ENCODE data around the gene CYP4V2.
"Not testable (repeated sequence)": the region's sequence is repeated elsewhere in the genome, so short reads cannot be mapped to it uniquely, and the experiment has no call there.

CYP4V2 gene

DNA sequence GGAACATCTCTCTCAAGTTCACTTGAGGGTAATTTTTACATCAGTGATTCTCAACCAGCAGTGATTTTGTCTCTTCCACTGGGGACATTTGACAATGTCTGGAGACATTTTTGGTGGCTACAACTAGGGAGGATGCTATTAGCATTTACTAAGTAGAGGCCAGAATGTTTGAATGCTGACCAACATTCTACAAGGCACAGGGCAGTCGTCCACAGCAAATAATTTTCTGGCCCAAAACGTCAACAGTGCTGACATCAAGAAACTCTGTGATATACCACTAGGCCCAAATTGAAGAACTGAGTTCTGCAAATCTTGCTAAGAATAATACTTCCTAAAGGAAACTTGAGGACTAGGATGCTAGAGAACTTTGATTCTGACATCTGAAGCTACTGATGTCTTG, 43.0 kb downstream of the CYP4V2 start:
- DNase-seq (ENCODE audit: low spot score) = no peak

- no peak for DNase-seq (ENCODE audit: low spot score)
These were observed 44.8 kb downstream of the CYP4V2 start for GRCh38 chr4:186236126-186236525.

DNA sequence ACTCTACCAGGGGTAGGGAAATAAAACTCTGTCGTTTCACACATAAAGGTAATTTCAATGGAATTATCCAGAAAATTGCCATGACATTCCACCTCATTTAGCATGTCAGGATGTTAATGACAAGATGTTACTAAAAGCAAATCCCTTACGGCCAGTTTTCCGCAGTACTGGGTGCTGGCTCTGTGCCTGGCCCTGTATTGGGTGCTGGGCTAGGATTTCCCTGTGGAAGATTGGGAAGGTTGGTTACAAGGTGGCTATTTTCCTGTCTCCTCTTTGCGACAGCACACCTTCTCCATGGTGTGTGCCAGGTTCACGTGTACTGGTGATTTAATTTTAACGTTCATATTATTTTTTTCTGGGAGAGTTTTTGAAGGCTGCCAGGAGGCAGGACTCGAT, 49.1 kb downstream of the CYP4V2 start:
- DNase-seq (ENCODE audit: low spot score) = no peak

DNA sequence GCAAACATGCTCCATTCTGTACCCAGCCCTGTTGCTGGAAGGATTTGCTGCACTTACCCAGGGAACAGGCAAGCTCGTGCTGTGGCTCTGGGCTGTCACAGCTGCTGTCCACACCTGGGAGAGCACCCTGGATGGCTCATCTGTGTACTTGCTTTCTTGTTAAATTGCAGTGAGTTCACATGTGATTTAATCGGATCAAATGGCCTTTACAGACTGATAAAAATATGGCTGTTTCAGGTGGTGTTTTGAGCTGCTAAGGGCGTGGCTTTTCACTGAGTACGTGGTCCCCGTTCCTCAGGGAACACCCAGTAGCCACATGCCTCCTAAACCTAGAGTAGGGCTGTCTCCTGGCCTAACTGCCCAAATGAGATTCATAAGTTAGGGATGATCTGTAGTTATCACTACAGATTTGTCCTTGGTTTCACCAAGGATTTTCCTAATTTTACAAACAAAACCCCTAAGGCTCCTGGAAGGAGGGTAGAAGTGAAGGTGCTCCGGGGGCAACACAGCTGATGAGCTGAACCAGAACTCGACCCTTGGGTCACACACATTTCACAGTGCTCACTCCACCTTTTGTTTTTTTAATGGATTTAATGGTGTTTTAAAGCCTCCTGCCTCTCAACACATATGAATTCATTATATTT, 49.6 kb downstream of the CYP4V2 start:
- DNase-seq (ENCODE audit: low spot score) = no peak

GRCh38 chr4:186241616-186242015, 50.2 kb downstream of the CYP4V2 start:
- DNase-seq (ENCODE audit: low spot score) = no peak

DNA sequence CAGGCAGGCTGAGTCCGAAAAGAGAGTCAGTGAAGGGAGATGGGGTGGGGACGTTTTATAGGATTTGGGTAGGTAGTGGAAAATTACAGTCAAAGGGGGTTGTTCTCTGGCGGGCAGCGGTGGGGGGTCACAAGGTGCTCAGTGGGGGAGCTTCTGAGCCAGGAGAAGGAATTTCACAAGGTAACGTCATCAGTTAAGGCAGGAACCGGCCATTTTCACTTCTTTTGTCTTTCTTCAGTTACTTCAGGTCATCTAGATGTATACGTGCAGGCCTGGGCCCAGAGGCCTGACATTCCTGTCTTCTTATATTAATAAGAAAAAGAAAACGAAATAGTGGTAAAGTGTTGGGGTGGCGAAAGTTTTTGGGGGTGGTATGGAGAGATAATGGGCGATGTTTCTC, 50.7 kb downstream of the CYP4V2 start:
- not testable (repeated sequence) for DNase-seq (ENCODE audit: low spot score)

DNA sequence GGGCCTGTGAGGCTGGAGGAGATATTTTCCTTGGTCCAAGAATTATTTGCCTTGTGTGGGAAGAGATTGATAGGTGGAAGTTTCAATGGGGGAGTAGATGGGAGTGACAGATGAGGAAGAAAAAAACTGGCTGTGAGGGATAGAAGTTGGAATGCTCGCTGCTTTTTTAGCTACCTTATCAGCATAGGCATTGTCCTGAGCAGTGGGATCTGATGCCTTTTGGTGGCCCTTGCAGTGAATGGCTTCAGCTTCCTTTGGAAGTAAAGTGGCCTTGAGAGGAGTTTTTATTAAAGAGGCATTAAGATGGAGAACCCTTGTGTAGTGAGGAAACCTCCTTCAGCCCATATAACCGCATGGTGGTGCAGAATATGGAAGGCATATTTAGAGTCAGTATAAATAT, 52.0 kb downstream of the CYP4V2 start:
- no peak for DNase-seq (ENCODE audit: low spot score)

DNA sequence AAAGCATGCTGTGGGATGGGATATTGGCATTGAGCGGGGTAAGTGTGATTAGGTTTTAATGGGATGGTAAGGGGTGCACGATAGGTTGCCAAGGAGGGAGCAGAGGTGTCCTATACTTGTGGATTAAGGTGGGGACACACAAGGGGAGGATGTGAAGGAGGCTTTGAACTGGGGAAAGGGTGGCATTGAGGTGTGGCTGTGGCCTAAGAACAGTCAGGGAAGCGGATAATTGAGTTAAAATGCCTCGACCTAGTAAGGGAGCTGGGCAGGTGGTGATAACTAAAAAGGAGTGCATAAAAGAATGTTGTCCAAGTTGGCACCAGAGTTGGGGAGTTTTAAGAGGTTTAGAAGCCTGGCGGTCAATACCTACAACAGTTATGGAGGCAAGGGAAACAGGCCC, 53.5 kb downstream of the CYP4V2 start:
- no peak for DNase-seq (ENCODE audit: low spot score)

GRCh38 chr4:186247062-186247752, 55.8 kb downstream of the CYP4V2 start:
- DNase-seq (ENCODE audit: low spot score) = not testable (repeated sequence)

DNA sequence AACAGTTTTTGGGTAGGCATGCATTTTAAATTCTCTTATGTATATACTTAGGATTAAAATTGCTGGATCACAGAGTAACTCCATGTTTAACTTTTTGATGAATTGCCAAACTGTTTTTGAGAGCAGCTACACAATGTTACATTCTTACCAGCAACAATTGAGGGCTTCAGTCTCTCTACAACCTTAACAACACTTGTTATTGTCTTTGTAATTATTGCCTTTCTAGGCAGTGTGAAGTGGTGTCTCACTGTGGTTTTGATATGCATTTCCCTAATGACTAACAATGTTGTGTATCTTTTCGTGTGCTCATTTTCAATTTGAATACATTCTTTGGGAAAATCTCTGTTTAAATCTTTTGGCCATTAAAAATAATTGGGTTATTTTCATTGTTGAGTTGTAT, 57.3 kb downstream of the CYP4V2 start:
- DNase-seq (ENCODE audit: low spot score) = no peak

DNA sequence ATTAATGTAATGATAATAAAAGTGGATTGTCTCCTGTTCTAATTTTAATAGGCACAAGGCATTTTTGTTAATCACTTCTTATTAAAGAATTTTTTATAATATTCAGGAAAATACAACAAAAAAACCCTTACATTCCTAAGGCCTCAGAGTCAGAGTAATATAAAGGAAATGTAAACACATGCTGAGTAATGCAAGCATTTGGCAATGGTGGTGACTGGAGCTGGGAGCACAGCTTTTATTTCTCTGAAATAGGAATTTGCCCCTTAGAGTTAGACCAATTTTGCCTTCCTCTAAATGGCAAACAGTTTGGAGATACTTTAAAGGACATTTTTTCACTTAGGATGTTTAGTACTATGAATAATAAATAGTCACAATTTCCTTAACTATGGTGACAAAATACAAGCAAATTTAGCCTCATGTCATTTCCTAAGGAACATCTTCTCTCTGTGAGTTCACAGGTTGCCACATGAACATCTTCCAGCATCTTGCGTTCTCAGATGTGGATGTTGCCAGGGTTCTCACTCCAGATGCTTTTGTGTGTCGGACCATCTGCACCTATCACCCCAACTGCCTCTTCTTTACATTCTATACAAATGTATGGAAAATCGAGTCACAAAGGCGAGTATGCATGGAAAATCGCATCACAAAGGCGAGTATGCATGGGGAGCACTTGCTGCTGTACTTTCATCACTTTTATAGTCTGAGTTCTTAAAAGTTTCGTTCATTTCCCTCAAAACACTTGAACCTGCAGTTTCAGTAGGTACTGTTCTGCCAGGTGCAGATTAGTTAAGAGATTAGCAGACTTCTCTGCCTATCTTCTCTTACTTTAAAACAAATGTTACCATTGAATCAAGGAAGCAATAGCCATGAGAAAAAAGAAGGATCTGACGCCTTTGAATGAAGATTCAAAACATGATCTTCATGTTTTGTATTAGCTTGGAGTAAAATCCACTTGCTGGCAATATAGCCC, 58.7 kb downstream of the CYP4V2 start:
- no peak for DNase-seq (ENCODE audit: low spot score)

DNA sequence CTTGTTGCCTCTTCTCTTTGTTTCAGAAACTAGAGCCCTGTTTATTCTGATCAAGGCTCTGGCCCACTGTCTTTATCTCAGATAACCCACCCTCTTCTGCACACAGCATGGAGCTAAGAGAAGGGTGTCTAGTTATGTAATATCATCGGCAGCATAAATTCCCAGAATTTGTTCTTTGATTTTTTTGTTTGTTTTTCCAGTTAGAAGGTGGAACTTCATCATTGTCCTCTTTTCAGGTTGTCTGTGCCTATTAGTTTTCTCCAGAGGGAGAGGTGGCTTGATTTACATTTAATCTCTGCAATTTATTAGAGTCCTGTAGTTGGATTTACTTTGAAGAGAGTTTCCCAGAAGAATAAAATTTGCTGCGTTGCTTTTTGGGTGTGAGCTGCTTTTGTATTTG, 59.4 kb downstream of the CYP4V2 start:
- no peak for DNase-seq (ENCODE audit: low spot score)

DNA sequence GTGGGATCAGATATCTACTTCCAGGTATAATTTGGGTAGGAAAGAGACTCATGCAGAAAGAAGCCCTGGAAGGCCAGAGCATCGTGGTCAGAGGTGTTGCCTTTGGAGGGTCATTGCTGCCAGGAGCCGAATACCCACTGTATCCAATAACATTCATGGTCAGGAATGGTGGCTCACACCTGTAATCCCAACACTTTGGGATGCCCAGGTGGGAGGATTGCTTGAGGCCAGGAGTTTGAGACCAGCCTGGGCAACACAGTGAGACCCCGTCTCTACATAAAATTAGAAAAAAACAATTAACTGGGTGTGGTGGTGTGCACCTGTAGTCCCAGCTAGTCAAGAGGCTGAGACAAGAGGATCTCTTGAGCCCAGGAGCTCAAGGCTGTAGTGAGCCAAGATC, 63.8 kb downstream of the CYP4V2 start:
- no peak for DNase-seq (ENCODE audit: low spot score)

DNA sequence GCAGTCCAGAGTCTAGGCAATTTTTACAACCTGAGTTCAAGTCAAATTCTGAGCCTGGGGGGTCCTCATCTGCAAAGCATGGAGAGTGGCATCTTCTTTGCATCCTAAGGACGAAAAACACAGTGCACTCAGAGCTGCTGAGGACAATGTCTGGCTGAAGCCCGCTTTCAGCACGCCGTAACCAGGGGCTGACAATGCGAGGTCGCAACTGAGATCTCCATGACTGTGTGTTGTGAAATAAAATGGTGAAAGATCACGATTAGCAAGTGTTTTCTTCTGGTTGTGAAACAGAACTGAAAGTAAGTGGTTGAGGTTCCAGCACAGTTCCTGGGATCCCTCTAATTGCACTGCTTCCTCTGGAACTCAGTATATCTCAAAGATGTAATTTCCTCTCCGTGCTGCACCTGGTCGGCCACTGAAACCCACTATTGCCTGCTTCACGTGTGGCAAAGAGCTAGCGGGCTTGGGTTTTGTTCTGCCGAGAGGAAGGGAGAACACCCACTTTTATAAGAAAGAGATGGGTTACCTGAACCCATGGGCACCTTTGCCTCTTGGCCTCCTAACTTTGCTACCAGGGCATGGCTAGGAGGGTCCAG, 66.9 kb downstream of the CYP4V2 start:
- DNase-seq (ENCODE audit: low spot score) = no peak

DNA sequence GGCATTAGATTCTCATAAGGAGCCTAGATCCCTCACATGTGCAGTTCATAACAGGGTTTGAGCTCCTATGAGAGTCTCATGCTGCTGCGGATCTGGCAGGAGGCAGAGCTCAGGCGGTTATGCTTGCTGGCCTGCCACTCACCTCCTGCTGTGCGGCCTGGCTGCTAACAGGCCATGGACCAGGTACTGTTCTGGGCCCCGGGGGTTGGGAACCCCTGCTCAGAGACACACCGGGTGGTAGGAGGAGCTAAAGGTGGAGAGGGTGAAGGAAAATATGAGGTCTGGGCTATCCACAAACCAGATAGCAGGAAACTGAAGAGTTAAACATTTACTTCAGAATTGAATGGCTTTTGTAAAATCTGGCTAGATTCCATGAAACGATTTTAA, 68.7 kb downstream of the CYP4V2 start:
- DNase-seq (ENCODE audit: low spot score) = no peak
